ENCODE measurements around the gene MED25. TPM values are rescaled to one million over a fixed set of nuclear protein-coding genes. Genes with fewer than 3 reads are reported as not detected.

The MED25 gene
- total and polyA plus RNA-seq, 9 of the 15 experiments (the other 6 are each of a cell fraction or from before 2014, with no cell fraction given), result 4.1 to 93.9 (median 19.3) TPM

DNA sequence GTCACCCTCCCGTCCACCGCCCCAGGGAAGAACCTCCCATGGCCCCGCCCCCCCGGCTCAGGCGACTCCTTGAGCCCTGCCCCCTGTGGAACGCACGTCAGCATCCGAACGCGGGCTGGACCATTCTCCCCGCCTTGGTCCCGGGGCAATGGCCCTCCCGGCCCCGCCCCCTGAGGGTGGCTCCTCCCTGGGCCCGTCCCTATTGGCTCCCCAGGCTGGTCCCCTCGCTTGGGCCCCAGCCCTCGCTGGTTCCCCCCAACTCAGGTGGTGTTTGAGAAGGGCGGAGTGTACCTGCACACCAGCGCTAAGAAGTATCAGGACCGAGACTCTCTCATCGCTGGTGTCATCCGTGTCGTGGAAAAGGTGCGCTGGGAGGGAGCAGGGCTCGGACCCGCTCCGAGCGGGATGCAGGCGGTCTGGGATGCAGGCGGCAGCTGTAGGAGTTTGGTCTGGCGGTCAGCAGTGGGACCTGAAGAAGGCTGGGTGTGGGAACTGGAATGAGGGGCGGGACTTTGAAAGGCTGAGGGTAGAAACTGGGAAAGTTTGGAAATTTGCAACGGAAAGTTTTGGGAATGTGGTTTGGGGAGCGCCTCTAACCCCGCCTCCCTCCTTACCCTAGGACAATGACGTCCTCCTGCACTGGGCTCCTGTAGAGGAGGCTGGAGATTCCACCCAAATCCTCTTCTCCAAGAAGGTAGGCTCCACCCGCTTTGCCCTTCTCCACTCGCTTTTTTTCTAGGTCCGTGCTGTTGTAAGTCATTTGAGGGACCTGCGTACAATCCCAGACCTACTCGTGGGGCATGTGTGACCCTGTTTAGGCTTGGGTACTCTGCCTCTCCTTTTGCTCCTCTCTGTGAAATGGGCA, 60.0 kb downstream of the MED25 start:
- in situ Hi-C loops (cut with MboI) (loop anchor here (10.0 kb wide), 1 partner anchor 383 kb away; the partner anchor contains the start of gene RPS11), intact Hi-C loops (cut with micrococcal nuclease) (loop anchor here (1.0 to 10.0 kb wide), 2 partner anchors 9 to 163 kb away; no protein-coding TSS in a partner anchor)
- peak overlapping the region; percentile 99 for H3K27ac ChIP-seq (ENCODE audit: extremely low read depth, low read depth, low read length)
- H3K79me2 ChIP-seq (ENCODE audit: control insufficient read depth, insufficient read depth, low read length), result peaks cover 35% of the 10 kb centered on the region
- H3K4me2 ChIP-seq (ENCODE audit: insufficient read depth, low read length), result peak overlapping the region; percentile 99
- H4K20me1 ChIP-seq (replicated peaks; ENCODE audit: control insufficient read depth, insufficient read depth, low read length), result no peaks in the 10 kb centered on the region
- TSS peak; percentile 60 for BruUV-seq (replicated peaks)
- ChIA-PET CTCF (ENCODE audit: low intra/inter-chr PET ratio) (no interaction called here), POLR2A (interaction anchor here (0.7 to 1.0 kb wide), 2 partner anchors 9 to 322 kb away, joined by 3 read pairs; no protein-coding TSS in a partner anchor)
- H3K36me3 ChIP-seq (ENCODE audit: control insufficient read depth, insufficient read depth, low read length), result peaks cover 57% of the 10 kb centered on the region; the same call in 2 of the 3 replicates
- H3K4me1 ChIP-seq (replicated peaks in 1 of 2; ENCODE audit: control insufficient read depth in 2 of 2, insufficient read depth in 2 of 2, low read length in 2 of 2), result peaks cover 9 to 74% of the 10 kb centered on the region in 2 experiments; a peak in 4 of 5 replicates
- ATAC-seq, result peak; percentile 86
- H2AFZ ChIP-seq (ENCODE audit: low read depth, low read length), result peak overlapping the region; percentile 97
- H3K9me3 ChIP-seq (replicated peaks; ENCODE audit: control insufficient read depth, insufficient read depth, low read depth, low read length), result no peaks in the 10 kb centered on the region
- H3K9ac ChIP-seq (ENCODE audit: insufficient read depth in 1 of 2, low read depth in 2 of 2, low read length in 2 of 2), result peak overlapping the region; percentile 98 to 99
- no peaks in the 10 kb centered on the region for H3K9me1 ChIP-seq (ENCODE audit: control insufficient read depth, insufficient read depth, low read length)
- H3K4me3 ChIP-seq, result peak overlapping the region; percentile 84
- no peaks in the 10 kb centered on the region for H3K27me3 ChIP-seq (ENCODE audit: control insufficient read depth in 2 of 2, insufficient read depth in 2 of 2, low read length in 2 of 2)
- DNase-seq (ENCODE audit: extremely low read depth in 1 of 4, low spot score in 3 of 4), result peak; percentile 93 to 99 (median 96)
- FAIRE-seq, result no peak
- WGBS (ENCODE audit: insufficient coverage, low coverage, missing lambda C conversion rate), result 17% methylated on average over 23 of the region's 41 CpGs
- TF ChIP-seq ZNF717 (CRISPR knock-in tag; IDR thresholded peaks at IDR 0.05) (no peak), SMAD4 (CRISPR knock-in tag; conservative IDR thresholded peaks at IDR 0.05) (no peak; the same call in 1 of the 2 replicates), SRF (CRISPR knock-in tag; IDR thresholded peaks at IDR 0.05) (peak in 1 of 2 experiments; percentile 46; a peak in 2 of 4 replicates), KDM2B (CRISPR knock-in tag; IDR thresholded peaks at IDR 0.05) (0 out of 2 replicates have a peak, but pooled peaks have one; percentile 41), POU5F1 (IDR thresholded peaks at IDR 0.05; ENCODE audit: borderline replicate concordance, low read depth, low read length, partially characterized antibody) (no peak), XRCC3 (IDR thresholded peaks at IDR 0.05) (no peak), ZNF143 (CRISPR knock-in tag; IDR thresholded peaks at IDR 0.05) (no peak), CCNT2 (IDR thresholded peaks at IDR 0.05; ENCODE audit: borderline replicate concordance, extremely low read depth, insufficient read length, low read depth, low read length) (peak; percentile 48), YY1 (IDR thresholded peaks at IDR 0.05; ENCODE audit: borderline replicate concordance in 1 of 3, control insufficient read depth in 1 of 3, extremely low read depth in 1 of 3, insufficient read depth in 3 of 3, insufficient read length in 1 of 3, insufficient replicate concordance in 2 of 3, low read depth in 1 of 3, low read length in 2 of 3) (peak in 1 of 3 experiments; percentile 30), FOXA3 (CRISPR knock-in tag; conservative IDR thresholded peaks at IDR 0.05 in 1 of 2, IDR thresholded peaks at IDR 0.05 in 1 of 2) (no peak), ZNF644 (tag; IDR thresholded peaks at IDR 0.05; ENCODE audit: low read depth) (no peak), KLF16 (IDR thresholded peaks at IDR 0.05) (no peak), HDGF (IDR thresholded peaks at IDR 0.05) (0 out of 2 replicates have a peak, but pooled peaks have one; percentile 53), KDM5B (IDR thresholded peaks at IDR 0.05; ENCODE audit: insufficient replicate concordance, low read depth, low read length) (peak; percentile 18), TEAD1 (CRISPR knock-in tag; IDR thresholded peaks at IDR 0.05) (0 out of 4 replicates have a peak, but pooled peaks of 1 of the 2 experiments have one; percentile 3), RBFOX2 (IDR thresholded peaks at IDR 0.05; ENCODE audit: low read depth, low read length) (peak; percentile 60), C11orf30 (IDR thresholded peaks at IDR 0.05; ENCODE audit: low read depth) (peak; percentile 41; the same call in 1 of the 2 replicates), ZEB2 (IDR thresholded peaks at IDR 0.05) (peak; percentile 59; the same call in 1 of the 2 replicates), SNRNP70 (optimal IDR thresholded peaks at IDR 0.05; ENCODE audit: low read depth, low read length) (no peak)

All from K562 (cell line).